GM23338 (cell line): ENCODE measurements around the gene ITPR2. TPM values are rescaled to one million over a fixed set of nuclear protein-coding genes. Genes with fewer than 3 reads are reported as not detected.

Experiments
- ATAC-seq: fragments of 200-7000 bp; cut with Tn5 transposase; 3 replicates; pipeline ENCODE4 v1.9.1; 2020
- DNase-seq: peaks from one replicate; pipeline ENCODE4 v3.0.0-alpha.2; 2015; ENCODE audit warnings: low spot score
- H2AFZ ChIP-seq: fragments of 200-600 bp; sonication (generic); 2 replicates; pipeline ENCODE4 v1.8.0; 2016; ENCODE audit warnings: antibody characterized with exemption, mild to moderate bottlenecking, moderate library complexity
- H3F3A ChIP-seq: fragments of 200-600 bp; sonication (generic); replicated peaks from 2 replicates; pipeline ENCODE4 v1.8.0; 2017; ENCODE audit warnings: antibody characterized with exemption, mixed run types, low read depth
- H3K27ac ChIP-seq: fragments of 200-600 bp; sonication (generic); 2 replicates; pipeline ENCODE4 v1.6.1; 2016; ENCODE audit warnings: low read depth
- H3K27me3 ChIP-seq: fragments of 200-600 bp; sonication (generic); 2 replicates; pipeline ENCODE4 v1.8.0; 2016; ENCODE audit warnings: mild to moderate bottlenecking, mixed run types, moderate library complexity; ENCODE audit not compliant: insufficient read depth
- H3K36me3 ChIP-seq: fragments of 200-600 bp; sonication (generic); 2 replicates; pipeline ENCODE4 v1.8.0; 2016; ENCODE audit warnings: mild to moderate bottlenecking; ENCODE audit not compliant: insufficient read depth
- H3K4me1 ChIP-seq: fragments of 200-600 bp; sonication (generic); 2 replicates; pipeline ENCODE4 v1.8.0; 2016; ENCODE audit warnings: mild to moderate bottlenecking, moderate library complexity; ENCODE audit not compliant: insufficient read depth
- H3K4me2 ChIP-seq: fragments of 200-600 bp; sonication (generic); 2 replicates; pipeline ENCODE4 v1.7.1; 2017; ENCODE audit warnings: mixed run types
- H3K4me3 ChIP-seq: fragments of 200-600 bp; sonication (generic); 2 replicates; pipeline ENCODE4 v1.6.1; 2016; ENCODE audit warnings: mixed run types
- H3K79me2 ChIP-seq: fragments of 200-600 bp; sonication (generic); replicated peaks from 2 replicates; pipeline ENCODE4 v1.8.0; 2017; ENCODE audit warnings: mild to moderate bottlenecking; ENCODE audit not compliant: insufficient read depth
- H3K9me2 ChIP-seq: fragments of 200-600 bp; sonication (generic); 2 replicates; pipeline ENCODE4 v1.8.0; 2017; ENCODE audit not compliant: insufficient read depth
- H4K20me1 ChIP-seq: fragments of 200-600 bp; sonication (generic); replicated peaks from 2 replicates; pipeline ENCODE4 v1.8.0; 2017; ENCODE audit warnings: mild to moderate bottlenecking; ENCODE audit not compliant: insufficient read depth
- H3K27ac Mint-ChIP-seq: 2 replicates; pipeline ENCODE4 v1.8.0; 2020; ENCODE audit warnings: inconsistent platforms, mild to moderate bottlenecking, moderate library complexity, mixed read lengths
- H3K27me3 Mint-ChIP-seq: 3 replicates; pipeline ENCODE4 v1.8.0; 2022; ENCODE audit warnings: low read depth, mild to moderate bottlenecking, moderate library complexity, mixed read lengths, inconsistent platforms; ENCODE audit not compliant: insufficient read depth, poor library complexity
- H3K36me3 Mint-ChIP-seq: 3 replicates; pipeline ENCODE4 v1.8.0; 2021; ENCODE audit warnings: low read depth, mild to moderate bottlenecking, inconsistent platforms, moderate library complexity, mixed read lengths
- H3K4me1 Mint-ChIP-seq: 3 replicates; pipeline ENCODE4 v1.8.0; 2020; ENCODE audit warnings: mild to moderate bottlenecking, inconsistent platforms, mixed read lengths
- H3K4me3 Mint-ChIP-seq: 3 replicates; pipeline ENCODE4 v1.8.0; 2021; ENCODE audit warnings: moderate library complexity, mild to moderate bottlenecking, inconsistent platforms, mixed read lengths
- H3K9me3 Mint-ChIP-seq: 3 replicates; pipeline ENCODE4 v1.8.0; 2020; ENCODE audit warnings: moderate library complexity, mild to moderate bottlenecking, inconsistent platforms, mixed read lengths
- CREB1 ChIP-seq: fragments of 250-450 bp; sonication (Bioruptor Pico); IDR thresholded peaks from 2 replicates; pipeline ENCODE4 v1.5.0; 2020; ENCODE audit warnings: low read depth, mild to moderate bottlenecking, moderate library complexity
- CTCF ChIP-seq, 2 experiments: fragments of 200-600 bp in 1 of 2; sonication (generic) in 1 of 2; conservative IDR thresholded peaks; 2 replicates each; pipeline versions ENCODE4 v1.5.1 to v1.6.1; 2016 to 2017; ENCODE audit warnings: antibody characterized with exemption in 2 of 2, low read depth in 2 of 2, mild to moderate bottlenecking in 2 of 2, moderate library complexity in 1 of 2
- ETS1 ChIP-seq: IDR thresholded peaks from 2 replicates; pipeline ENCODE4 v1.6.1; 2016; ENCODE audit warnings: antibody characterized with exemption
- EZH2 ChIP-seq: fragments of 200-600 bp; sonication (generic); IDR thresholded peaks from one replicate; pipeline ENCODE4 v1.8.0; 2017; ENCODE audit warnings: antibody characterized with exemption, mild to moderate bottlenecking, low read depth; ENCODE audit not compliant: unreplicated experiment
- EZH2phosphoT487 ChIP-seq: fragments of 200-600 bp; sonication (generic); IDR thresholded peaks from one replicate; pipeline ENCODE4 v1.8.1; 2018; ENCODE audit warnings: antibody characterized with exemption; ENCODE audit not compliant: unreplicated experiment
- JUNB ChIP-seq: IDR thresholded peaks from one replicate; pipeline ENCODE4 v1.6.1; 2016; ENCODE audit warnings: antibody characterized with exemption; ENCODE audit not compliant: unreplicated experiment
- NANOG ChIP-seq: IDR thresholded peaks from 2 replicates; pipeline ENCODE4 v1.6.1; 2016; ENCODE audit warnings: antibody characterized with exemption, borderline replicate concordance
- POLR2AphosphoS5 ChIP-seq: IDR thresholded peaks from 2 replicates; pipeline ENCODE4 v1.6.1; 2016; ENCODE audit warnings: antibody characterized with exemption, low read depth
- STAT1 ChIP-seq: IDR thresholded peaks from one replicate; pipeline ENCODE4 v1.6.1; 2016; ENCODE audit warnings: antibody characterized with exemption; ENCODE audit not compliant: unreplicated experiment
- ZNF114 ChIP-seq: fragments of 250-450 bp; sonication (Bioruptor Pico); IDR thresholded peaks from 2 replicates; pipeline ENCODE4 v1.5.0; 2020; ENCODE audit warnings: mild to moderate bottlenecking, moderate library complexity
- ZNF331 ChIP-seq: fragments of 250-450 bp; sonication (Bioruptor Pico); IDR thresholded peaks from 2 replicates; pipeline ENCODE4 v1.5.0; 2020; ENCODE audit warnings: low read depth, mild to moderate bottlenecking, moderate library complexity
- polyA plus RNA-seq: library from polyadenylated mRNA; unstranded; fragments of >200 nt; fragmentation: Nextera tagmentation; extraction: Ambion mirVana; gene quantifications from 2 replicates; pipeline ENCODE4 v1.2.1, GENCODE V29; 2016
- total RNA-seq: library from RNA; depleted of rRNA; stranded (reverse); fragments of >200 nt; shearing (Covaris generic); gene quantifications from 2 replicates; pipeline ENCODE4 v1.2.3, GENCODE V29; 2014
- TF ChIP-seq, protein P1 (sequence below): IDR thresholded peaks from one replicate; pipeline ENCODE4 v1.6.1; 2018; ENCODE audit warnings: antibody characterized with exemption; ENCODE audit not compliant: unreplicated experiment
- TF ChIP-seq, protein P2 (sequence below): fragments of 250-450 bp; sonication (Bioruptor Pico); IDR thresholded peaks from 2 replicates; pipeline ENCODE4 v1.5.0; 2020; ENCODE audit warnings: mild to moderate bottlenecking, moderate library complexity

Gene ITPR2
- total and polyA plus RNA-seq, 2 experiments from 2014 or later: 44.5 to 65.2 TPM

DNA sequence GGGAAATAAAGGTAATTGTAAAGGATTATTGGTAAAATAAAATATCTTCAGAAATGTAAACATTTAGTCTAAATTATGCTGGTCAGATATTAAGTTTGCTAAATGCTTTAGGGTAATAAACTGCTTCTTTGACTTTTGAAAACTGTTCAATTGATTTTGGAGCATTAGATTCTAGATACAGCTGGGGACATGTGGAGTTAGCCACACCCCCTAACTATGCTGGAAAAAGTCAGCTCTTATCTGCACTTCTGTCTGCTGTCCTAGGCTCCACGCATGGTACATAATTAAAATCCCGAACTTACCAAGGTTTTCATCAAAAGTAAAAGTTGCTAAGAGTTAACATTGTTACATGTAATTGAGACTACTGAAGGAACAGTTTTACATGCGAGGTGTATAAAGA is 78.8 kb downstream of the ITPR2 start:
- Histone ChIP-seq H3K4me1 (no peaks in the 10 kb centered on the region; the same call in 1 of the 2 replicates), H3K9me2 (0 out of 2 replicates have a peak, but pooled peaks cover 6% of the 10 kb centered on the region), H3F3A (no peaks in the 10 kb centered on the region), H3K4me2 (no peak overlapping the region), H3K27me3 (no peaks in the 10 kb centered on the region), H3K79me2 (peaks cover 28% of the 10 kb centered on the region), H2AFZ (no peak overlapping the region), H3K4me3 (no peak overlapping the region), H3K36me3 (peaks cover 13% of the 10 kb centered on the region; the same call in 1 of the 2 replicates), H4K20me1 (peaks cover 7% of the 10 kb centered on the region; the same call in 1 of the 2 replicates), H3K27ac (no peak overlapping the region)
- ATAC-seq: no peak
- no peak overlapping the region for H3K27ac Mint-ChIP-seq
- H3K4me1 Mint-ChIP-seq: no peaks in the 10 kb centered on the region
- no peak overlapping the region for H3K4me3 Mint-ChIP-seq
- TF ChIP-seq, protein P1, sequence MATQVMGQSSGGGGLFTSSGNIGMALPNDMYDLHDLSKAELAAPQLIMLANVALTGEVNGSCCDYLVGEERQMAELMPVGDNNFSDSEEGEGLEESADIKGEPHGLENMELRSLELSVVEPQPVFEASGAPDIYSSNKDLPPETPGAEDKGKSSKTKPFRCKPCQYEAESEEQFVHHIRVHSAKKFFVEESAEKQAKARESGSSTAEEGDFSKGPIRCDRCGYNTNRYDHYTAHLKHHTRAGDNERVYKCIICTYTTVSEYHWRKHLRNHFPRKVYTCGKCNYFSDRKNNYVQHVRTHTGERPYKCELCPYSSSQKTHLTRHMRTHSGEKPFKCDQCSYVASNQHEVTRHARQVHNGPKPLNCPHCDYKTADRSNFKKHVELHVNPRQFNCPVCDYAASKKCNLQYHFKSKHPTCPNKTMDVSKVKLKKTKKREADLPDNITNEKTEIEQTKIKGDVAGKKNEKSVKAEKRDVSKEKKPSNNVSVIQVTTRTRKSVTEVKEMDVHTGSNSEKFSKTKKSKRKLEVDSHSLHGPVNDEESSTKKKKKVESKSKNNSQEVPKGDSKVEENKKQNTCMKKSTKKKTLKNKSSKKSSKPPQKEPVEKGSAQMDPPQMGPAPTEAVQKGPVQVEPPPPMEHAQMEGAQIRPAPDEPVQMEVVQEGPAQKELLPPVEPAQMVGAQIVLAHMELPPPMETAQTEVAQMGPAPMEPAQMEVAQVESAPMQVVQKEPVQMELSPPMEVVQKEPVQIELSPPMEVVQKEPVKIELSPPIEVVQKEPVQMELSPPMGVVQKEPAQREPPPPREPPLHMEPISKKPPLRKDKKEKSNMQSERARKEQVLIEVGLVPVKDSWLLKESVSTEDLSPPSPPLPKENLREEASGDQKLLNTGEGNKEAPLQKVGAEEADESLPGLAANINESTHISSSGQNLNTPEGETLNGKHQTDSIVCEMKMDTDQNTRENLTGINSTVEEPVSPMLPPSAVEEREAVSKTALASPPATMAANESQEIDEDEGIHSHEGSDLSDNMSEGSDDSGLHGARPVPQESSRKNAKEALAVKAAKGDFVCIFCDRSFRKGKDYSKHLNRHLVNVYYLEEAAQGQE: no peak
- TF ChIP-seq ETS1 (no peak), POLR2AphosphoS5 (no peak), ZNF114 (CRISPR knock-in tag) (no peak), JUNB (no peak), EZH2phosphoT487 (no peak), EZH2 (no peak), NANOG (no peak), CTCF (conservative IDR thresholded peaks at IDR 0.05; ENCODE audit: low read depth in 2 of 2) (no peak), CREB1 (no peak), STAT1 (no peak), ZNF331 (no peak)
- TF ChIP-seq, protein P2, sequence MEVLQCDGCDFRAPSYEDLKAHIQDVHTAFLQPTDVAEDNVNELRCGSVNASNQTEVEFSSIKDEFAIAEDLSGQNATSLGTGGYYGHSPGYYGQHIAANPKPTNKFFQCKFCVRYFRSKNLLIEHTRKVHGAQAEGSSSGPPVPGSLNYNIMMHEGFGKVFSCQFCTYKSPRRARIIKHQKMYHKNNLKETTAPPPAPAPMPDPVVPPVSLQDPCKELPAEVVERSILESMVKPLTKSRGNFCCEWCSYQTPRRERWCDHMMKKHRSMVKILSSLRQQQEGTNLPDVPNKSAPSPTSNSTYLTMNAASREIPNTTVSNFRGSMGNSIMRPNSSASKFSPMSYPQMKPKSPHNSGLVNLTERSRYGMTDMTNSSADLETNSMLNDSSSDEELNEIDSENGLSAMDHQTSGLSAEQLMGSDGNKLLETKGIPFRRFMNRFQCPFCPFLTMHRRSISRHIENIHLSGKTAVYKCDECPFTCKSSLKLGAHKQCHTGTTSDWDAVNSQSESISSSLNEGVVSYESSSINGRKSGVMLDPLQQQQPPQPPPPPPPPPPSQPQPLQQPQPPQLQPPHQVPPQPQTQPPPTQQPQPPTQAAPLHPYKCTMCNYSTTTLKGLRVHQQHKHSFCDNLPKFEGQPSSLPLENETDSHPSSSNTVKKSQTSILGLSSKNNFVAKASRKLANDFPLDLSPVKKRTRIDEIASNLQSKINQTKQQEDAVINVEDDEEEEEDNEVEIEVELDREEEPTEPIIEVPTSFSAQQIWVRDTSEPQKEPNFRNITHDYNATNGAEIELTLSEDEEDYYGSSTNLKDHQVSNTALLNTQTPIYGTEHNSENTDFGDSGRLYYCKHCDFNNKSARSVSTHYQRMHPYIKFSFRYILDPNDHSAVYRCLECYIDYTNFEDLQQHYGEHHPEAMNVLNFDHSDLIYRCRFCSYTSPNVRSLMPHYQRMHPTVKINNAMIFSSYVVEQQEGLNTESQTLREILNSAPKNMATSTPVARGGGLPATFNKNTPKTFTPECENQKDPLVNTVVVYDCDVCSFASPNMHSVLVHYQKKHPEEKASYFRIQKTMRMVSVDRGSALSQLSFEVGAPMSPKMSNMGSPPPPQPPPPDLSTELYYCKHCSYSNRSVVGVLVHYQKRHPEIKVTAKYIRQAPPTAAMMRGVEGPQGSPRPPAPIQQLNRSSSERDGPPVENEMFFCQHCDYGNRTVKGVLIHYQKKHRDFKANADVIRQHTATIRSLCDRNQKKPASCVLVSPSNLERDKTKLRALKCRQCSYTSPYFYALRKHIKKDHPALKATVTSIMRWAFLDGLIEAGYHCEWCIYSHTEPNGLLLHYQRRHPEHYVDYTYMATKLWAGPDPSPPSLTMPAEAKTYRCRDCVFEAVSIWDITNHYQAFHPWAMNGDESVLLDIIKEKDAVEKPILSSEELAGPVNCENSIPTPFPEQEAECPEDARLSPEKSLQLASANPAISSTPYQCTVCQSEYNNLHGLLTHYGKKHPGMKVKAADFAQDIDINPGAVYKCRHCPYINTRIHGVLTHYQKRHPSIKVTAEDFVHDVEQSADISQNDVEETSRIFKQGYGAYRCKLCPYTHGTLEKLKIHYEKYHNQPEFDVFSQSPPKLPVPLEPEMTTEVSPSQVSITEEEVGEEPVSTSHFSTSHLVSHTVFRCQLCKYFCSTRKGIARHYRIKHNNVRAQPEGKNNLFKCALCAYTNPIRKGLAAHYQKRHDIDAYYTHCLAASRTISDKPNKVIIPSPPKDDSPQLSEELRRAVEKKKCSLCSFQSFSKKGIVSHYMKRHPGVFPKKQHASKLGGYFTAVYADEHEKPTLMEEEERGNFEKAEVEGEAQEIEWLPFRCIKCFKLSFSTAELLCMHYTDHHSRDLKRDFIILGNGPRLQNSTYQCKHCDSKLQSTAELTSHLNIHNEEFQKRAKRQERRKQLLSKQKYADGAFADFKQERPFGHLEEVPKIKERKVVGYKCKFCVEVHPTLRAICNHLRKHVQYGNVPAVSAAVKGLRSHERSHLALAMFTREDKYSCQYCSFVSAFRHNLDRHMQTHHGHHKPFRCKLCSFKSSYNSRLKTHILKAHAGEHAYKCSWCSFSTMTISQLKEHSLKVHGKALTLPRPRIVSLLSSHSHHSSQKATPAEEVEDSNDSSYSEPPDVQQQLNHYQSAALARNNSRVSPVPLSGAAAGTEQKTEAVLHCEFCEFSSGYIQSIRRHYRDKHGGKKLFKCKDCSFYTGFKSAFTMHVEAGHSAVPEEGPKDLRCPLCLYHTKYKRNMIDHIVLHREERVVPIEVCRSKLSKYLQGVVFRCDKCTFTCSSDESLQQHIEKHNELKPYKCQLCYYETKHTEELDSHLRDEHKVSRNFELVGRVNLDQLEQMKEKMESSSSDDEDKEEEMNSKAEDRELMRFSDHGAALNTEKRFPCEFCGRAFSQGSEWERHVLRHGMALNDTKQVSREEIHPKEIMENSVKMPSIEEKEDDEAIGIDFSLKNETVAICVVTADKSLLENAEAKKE (CRISPR knock-in tag): no peak
- peaks cover 37% of the 10 kb centered on the region for H3K9me3 Mint-ChIP-seq
- peaks cover 65% of the 10 kb centered on the region for H3K36me3 Mint-ChIP-seq
- H3K27me3 Mint-ChIP-seq: peaks cover 4% of the 10 kb centered on the region
- no peak for DNase-seq
